WERI-Rb-1 (cell line): ENCODE data around the gene DNAH9.

Source experiments
- DNase-seq: peaks from one replicate; pipeline ENCODE4 v3.0.0-alpha.2; 2020
- H3K27ac ChIP-seq: fragments of 250-450 bp; sonication (Bioruptor Pico); 2 replicates; pipeline ENCODE4 v1.5.1; 2020; ENCODE audit warnings: mild to moderate bottlenecking, moderate library complexity
- H3K27me3 ChIP-seq: fragments of 250-450 bp; sonication (Bioruptor Pico); 2 replicates; pipeline ENCODE4 v1.5.1; 2021; ENCODE audit warnings: mild to moderate bottlenecking, low read depth, moderate library complexity; ENCODE audit not compliant: insufficient read depth, severe bottlenecking
- H3K36me3 ChIP-seq: fragments of 250-450 bp; sonication (Bioruptor Pico); 2 replicates; pipeline ENCODE4 v1.5.1; 2020; ENCODE audit warnings: mild to moderate bottlenecking, moderate library complexity
- H3K4me3 ChIP-seq: 2 replicates; pipeline ENCODE4 v1.5.1; 2011; ENCODE audit warnings: low read depth, mild to moderate bottlenecking, control low read depth, low read length
- H3K9me3 ChIP-seq: fragments of 250-450 bp; sonication (Bioruptor Pico); 2 replicates; pipeline ENCODE4 v1.5.1; 2021; ENCODE audit warnings: mild to moderate bottlenecking, moderate library complexity; ENCODE audit not compliant: severe bottlenecking
- CTCF ChIP-seq: IDR thresholded peaks from 2 replicates; pipeline ENCODE4 v1.5.1; 2011; ENCODE audit warnings: low read depth, mild to moderate bottlenecking, control low read depth, inconsistent platforms, low read length

Gene DNAH9

GRCh38 chr17:11797803-11798202 is 199.5 kb downstream of the DNAH9 start:
- peak; percentile 48 for TF ChIP-seq CTCF
- Histone ChIP-seq H3K27me3 (peaks cover 4% of the 10 kb centered on the region), H3K4me3 (no peak overlapping the region), H3K36me3 (no peaks in the 10 kb centered on the region), H3K27ac (no peak overlapping the region), H3K9me3 (no peaks in the 10 kb centered on the region)
- peak; percentile 10 for DNase-seq

GRCh38 chr17:11803231-11803969 is 205.1 kb downstream of the DNAH9 start:
- Histone ChIP-seq H3K27me3 (peaks cover 11% of the 10 kb centered on the region), H3K4me3 (no peak overlapping the region), H3K9me3 (no peaks in the 10 kb centered on the region), H3K27ac (no peak overlapping the region), H3K36me3 (no peaks in the 10 kb centered on the region)
- TF ChIP-seq CTCF = no peak
- DNase-seq = peak; percentile 7

- Histone ChIP-seq H3K9me3 (no peaks in the 10 kb centered on the region), H3K4me3 (no peak overlapping the region), H3K27me3 (peaks cover 13% of the 10 kb centered on the region), H3K27ac (no peak overlapping the region), H3K36me3 (no peaks in the 10 kb centered on the region)
- DNase-seq = no peak
- no peak for TF ChIP-seq CTCF
Measured at GRCh38 chr17:11805138-11805537, 206.9 kb downstream of the DNAH9 start.

GRCh38 chr17:11805952-11806351 is 207.7 kb downstream of the DNAH9 start:
- Histone ChIP-seq H3K36me3 (no peaks in the 10 kb centered on the region), H3K9me3 (no peaks in the 10 kb centered on the region), H3K4me3 (no peak overlapping the region), H3K27me3 (peaks cover 13% of the 10 kb centered on the region), H3K27ac (no peak overlapping the region)
- no peak for TF ChIP-seq CTCF
- no peak for DNase-seq

- peaks cover 9% of the 10 kb centered on the region for H3K27me3 ChIP-seq
- no peak overlapping the region for H3K27ac ChIP-seq
- DNase-seq = no peak
- no peak overlapping the region for H3K4me3 ChIP-seq
- H3K9me3 ChIP-seq = no peaks in the 10 kb centered on the region
- no peak for TF ChIP-seq CTCF
- no peaks in the 10 kb centered on the region for H3K36me3 ChIP-seq
Measured at GRCh38 chr17:11807606-11808005, 209.3 kb downstream of the DNAH9 start.

GRCh38 chr17:11813278-11813677 is 215.0 kb downstream of the DNAH9 start:
- DNase-seq = no peak

More at GRCh38 chr17:11813278-11813677, 215.0 kb downstream of the DNAH9 start:
- no peak overlapping the region for H3K27ac ChIP-seq
- TF ChIP-seq CTCF = no peak
- H3K27me3 ChIP-seq = peaks cover 3% of the 10 kb centered on the region
- H3K4me3 ChIP-seq = no peak overlapping the region
- H3K9me3 ChIP-seq = no peaks in the 10 kb centered on the region
- H3K36me3 ChIP-seq = no peaks in the 10 kb centered on the region
